K562 (cell line): ENCODE data around the gene BBS1. TPM values are rescaled to one million over a fixed set of nuclear protein-coding genes. Genes with fewer than 3 reads are reported as not detected.

Experiments used
- ATAC-seq: fragments of 200-7000 bp; cut with Tn5 transposase; 3 replicates; pipeline ENCODE4 v1.9.1; 2020; ENCODE audit warnings: moderate library complexity
- BruUV-seq: library from RNA; stranded (reverse); fragments of 400-500 nt; replicated peaks from 2 replicates; lab custom pipeline; 2021; lab: Mats Ljungman, UMichigan
- CTCF ChIA-PET: fragments of 300-600 bp; formaldehyde crosslinking; extraction: SDS; loops from one replicate; lab custom pipeline; 2021; ENCODE audit warnings: low intra/inter-chr PET ratio; lab: Yijun Ruan, JAX
- POLR2A ChIA-PET: fragments of 300-600, 350-650 bp; sonication (Branson Sonifier 250); formaldehyde crosslinking; extraction: SDS; loops from one replicate; lab custom pipeline; 2021; ENCODE audit warnings: antibody characterized with exemption, inconsistent platforms; lab: Yijun Ruan, JAX
- DNase-seq, 4 experiments: peaks; one replicate each; pipeline versions ENCODE4 v3.0.0 to v3.0.0-alpha.2; 2011 to 2018; ENCODE audit warnings: low spot score in 3 of 4, mixed read lengths in 3 of 4; ENCODE audit errors: extremely low read depth in 1 of 4
- FAIRE-seq: peaks from 2 replicates; lab custom pipeline; 2011; peaks lifted over from hg19 to GRCh38; lab: Jason Lieb, UNC
- H2AFZ ChIP-seq: 2 replicates; pipeline ENCODE4 v1.6.0; 2011; ENCODE audit warnings: low read depth, low read length, control low read depth, inconsistent platforms
- H3K27ac ChIP-seq: fragments of 200-600 bp; 3 replicates; pipeline ENCODE4 v1.8.0; 2011; ENCODE audit warnings: low read depth, mild to moderate bottlenecking, control low read depth, inconsistent platforms, low read length, moderate library complexity, mixed read lengths; ENCODE audit errors: extremely low read depth
- H3K27me3 ChIP-seq, 2 experiments: fragments of 300-600 bp in 1 of 2; 2 replicates in 1 of 2; 3 replicates in 1 of 2; pipeline versions ENCODE4 v1.6.0 to v1.8.0; 2011; ENCODE audit warnings: inconsistent platforms in 2 of 2, low read length in 2 of 2, mild to moderate bottlenecking in 1 of 2, mixed read lengths in 1 of 2, moderate library complexity in 1 of 2; ENCODE audit not compliant: control insufficient read depth in 2 of 2, insufficient read depth in 2 of 2
- H3K36me3 ChIP-seq: fragments of 300-600 bp; 3 replicates; pipeline ENCODE4 v1.8.0; 2011; ENCODE audit warnings: mild to moderate bottlenecking, low read length, inconsistent platforms; ENCODE audit not compliant: control insufficient read depth, insufficient read depth
- H3K4me1 ChIP-seq, 2 experiments: fragments of 200-600 bp in 1 of 2; replicated peaks in 1 of 2; 2 replicates in 1 of 2; 3 replicates in 1 of 2; pipeline versions ENCODE4 v1.5.1 to v1.8.0; 2011; ENCODE audit warnings: inconsistent platforms in 2 of 2, low read length in 2 of 2, mild to moderate bottlenecking in 1 of 2, mixed read lengths in 1 of 2, moderate library complexity in 1 of 2; ENCODE audit not compliant: control insufficient read depth in 2 of 2, insufficient read depth in 2 of 2
- H3K4me2 ChIP-seq: 2 replicates; pipeline ENCODE4 v1.6.1; 2011; ENCODE audit warnings: low read length, control low read depth, inconsistent platforms, mixed read lengths; ENCODE audit not compliant: insufficient read depth
- H3K4me3 ChIP-seq: fragments of 200-600 bp; sonication (generic), shearing (Covaris generic); 2 replicates; pipeline ENCODE4 v1.5.1; 2016; ENCODE audit warnings: control low read depth, inconsistent platforms
- H3K79me2 ChIP-seq: fragments of 200-600 bp; 3 replicates; pipeline ENCODE4 v1.8.0; 2011; ENCODE audit warnings: low read length, inconsistent platforms; ENCODE audit not compliant: control insufficient read depth, insufficient read depth
- H3K9ac ChIP-seq, 2 experiments: 2 replicates each; pipeline versions ENCODE4 v1.6.0 to v1.6.1; 2011; ENCODE audit warnings: low read depth in 2 of 2, low read length in 2 of 2, control low read depth in 1 of 2, inconsistent platforms in 1 of 2, mild to moderate bottlenecking in 1 of 2, mixed read lengths in 1 of 2; ENCODE audit not compliant: insufficient read depth in 1 of 2
- H3K9me1 ChIP-seq: one replicate; pipeline ENCODE4 v1.6.0; 2011; ENCODE audit warnings: inconsistent platforms, mild to moderate bottlenecking, low read length, moderate library complexity; ENCODE audit not compliant: control insufficient read depth, insufficient read depth
- H3K9me3 ChIP-seq: replicated peaks from 2 replicates; pipeline ENCODE4 v1.5.1; 2011; ENCODE audit warnings: low read depth, low read length, inconsistent platforms; ENCODE audit not compliant: control insufficient read depth, insufficient read depth
- H4K20me1 ChIP-seq: replicated peaks from 2 replicates; pipeline ENCODE4 v1.6.1; 2011; ENCODE audit warnings: low read length, inconsistent platforms, mixed read lengths; ENCODE audit not compliant: control insufficient read depth, insufficient read depth
- ADNP ChIP-seq: fragments of 200-800 bp; sonication (Bioruptor generic); IDR thresholded peaks from 2 replicates; pipeline ENCODE4 v1.6.1; 2016; ENCODE audit warnings: missing genetic modification characterization, missing compliant biosample characterization
- BRF2 ChIP-seq: IDR thresholded peaks from 3 replicates; pipeline ENCODE4 v1.6.1; 2011; ENCODE audit warnings: borderline replicate concordance, mild to moderate bottlenecking; ENCODE audit not compliant: insufficient read length, insufficient read depth
- EP300 ChIP-seq: IDR thresholded peaks from 2 replicates; pipeline ENCODE4 v1.6.1; 2012; ENCODE audit warnings: low read length, improper control_type of control experiment
- ETS1 ChIP-seq: conservative IDR thresholded peaks from 2 replicates; pipeline ENCODE4 v1.6.1; 2011; ENCODE audit warnings: low read depth, mild to moderate bottlenecking, low read length; ENCODE audit not compliant: control insufficient read depth
- L3MBTL2 ChIP-seq: fragments of 450-650 bp; IDR thresholded peaks from 2 replicates; pipeline ENCODE4 v1.6.1; 2016; ENCODE audit warnings: mild to moderate bottlenecking, moderate library complexity
- NR2F6 ChIP-seq: fragments of 450-650 bp; formaldehyde crosslinking; IDR thresholded peaks from 2 replicates; pipeline ENCODE4 v1.4.0; 2020; ENCODE audit warnings: mild to moderate bottlenecking
- PHF21A ChIP-seq: fragments of 450-650 bp; IDR thresholded peaks from 2 replicates; pipeline ENCODE4 v1.6.1; 2017; ENCODE audit warnings: low read depth, borderline replicate concordance
- RBM25 ChIP-seq: fragments of 200-400 bp; formaldehyde crosslinking; IDR thresholded peaks from 2 replicates; pipeline ENCODE4 v1.6.1; 2018; ENCODE audit warnings: low read length, low read depth, moderate library complexity; ENCODE audit not compliant: severe bottlenecking
- TGIF2 ChIP-seq: sonication (generic); formaldehyde crosslinking; IDR thresholded peaks from 2 replicates; pipeline ENCODE4 v1.8.1; 2022; ENCODE audit warnings: mild to moderate bottlenecking, missing genetic modification reagents, moderate library complexity
- ZFP36 ChIP-seq: fragments of 150-350 bp; IDR thresholded peaks from 2 replicates; pipeline ENCODE4 v1.6.1; 2018; ENCODE audit warnings: low read length, low read depth; ENCODE audit not compliant: partially characterized antibody
- WGBS: fragments of 100-300 bp; shearing (Covaris generic); methylation state at CpG from one replicate; pipeline ENCODE4 v1.1.6; 2016; ENCODE audit warnings: low coverage, mixed read lengths; ENCODE audit not compliant: insufficient coverage; ENCODE audit errors: missing lambda C conversion rate; 5-methylcytosine and 5-hydroxymethylcytosine counted together
- in situ Hi-C: fragments of 300-500 bp; cut with MboI; formaldehyde crosslinking; loops from 4 replicates; pipeline ENCODE4 v1.15.0; 2018; ENCODE audit warnings: inconsistent platforms, mixed read lengths
- intact Hi-C: fragments of 100-400 bp; cut with micrococcal nuclease; formaldehyde crosslinking; loops from 2 replicates; pipeline ENCODE4 v1.14.2; 2022
- polyA plus RNA-seq, 8 experiments: library from polyadenylated mRNA; depleted of rRNA in 4 of 8; stranded (reverse) in 5 of 8; unstranded in 3 of 8; fragments of >200 nt; fragmentation: Nextera tagmentation in 2 of 8; fragmentation: Illumina TruSeq in 1 of 8; extraction: Ambion mirVana in 2 of 8; extraction: Trizol in 1 of 8; gene quantifications; 2 replicates each; pipeline versions ENCODE4 v1.2.1 to v1.2.3, GENCODE V29; 2011 to 2014; ENCODE audit warnings: inconsistent platforms in 1 of 8, missing spikeins in 1 of 8
- total RNA-seq, 7 experiments: library from RNA; depleted of rRNA in 6 of 7; stranded (reverse); fragments of >200 nt in 6 of 7; fragmentation: Illumina TruSeq in 2 of 7; extraction: Trizol in 2 of 7; gene quantifications; 2 replicates each; pipeline versions ENCODE4 v1.2.1 to v1.2.3, GENCODE V29; 2011 to 2021; ENCODE audit warnings: low replicate concordance in 1 of 7
- TF ChIP-seq, protein P1 (sequence below): sonication (generic); formaldehyde crosslinking; IDR thresholded peaks from 2 replicates; pipeline ENCODE4 v1.8.1; 2022; ENCODE audit warnings: missing genetic modification reagents
- TF ChIP-seq, protein P2 (sequence below): fragments of 450-650 bp; IDR thresholded peaks from 2 replicates; pipeline ENCODE4 v1.6.1; 2017; ENCODE audit warnings: mild to moderate bottlenecking, moderate library complexity

BBS1 gene
- total and polyA plus RNA-seq, 9 of the 15 experiments (the other 6 are each of a cell fraction or from before 2014, with no cell fraction given): 9.0 to 19.8 (median 12.1) TPM

GRCh38 chr11:66468691-66469090, 41.7 kb upstream of the BBS1 start:
- Histone ChIP-seq H3K27ac (no peak overlapping the region), H3K9ac (no peak overlapping the region; a peak in 1 of 4 replicates), H3K9me1 (no peaks in the 10 kb centered on the region), H3K4me2 (no peak overlapping the region), H3K4me3 (no peak overlapping the region), H3K27me3 (no peaks in the 10 kb centered on the region), H2AFZ (no peak overlapping the region), H3K9me3 (no peaks in the 10 kb centered on the region), H4K20me1 (peaks cover 6% of the 10 kb centered on the region; the same call in 1 of the 2 replicates), H3K4me1 (peaks cover 0 to 25% of the 10 kb centered on the region in 2 experiments; a peak in 3 of 5 replicates), H3K79me2 (no peaks in the 10 kb centered on the region), H3K36me3 (peaks cover 3% of the 10 kb centered on the region; the same call in 1 of the 3 replicates)
- ChIA-PET POLR2A (interaction anchor here (0.7 to 1.7 kb wide), 3 partner anchors 11 to 367 kb away, joined by 3 to 11 read pairs (median 3); partner anchors contain the start of gene DPP3), CTCF (no interaction called here)
- ATAC-seq: no peak
- intact Hi-C loops (no loop called here), in situ Hi-C loops (no loop called here)
- no peak for DNase-seq
- WGBS: 77% methylated on average over 6 of the region's 6 CpGs
- TF ChIP-seq TGIF2 (no peak), ADNP (no peak), RBM25 (peak; percentile 37), EP300 (no peak), NR2F6 (CRISPR knock-in tag) (no peak), L3MBTL2 (no peak), ZFP36 (peak; percentile 54), BRF2 (no peak), ETS1 (no peak), PHF21A (no peak)
- TF ChIP-seq, protein P1, sequence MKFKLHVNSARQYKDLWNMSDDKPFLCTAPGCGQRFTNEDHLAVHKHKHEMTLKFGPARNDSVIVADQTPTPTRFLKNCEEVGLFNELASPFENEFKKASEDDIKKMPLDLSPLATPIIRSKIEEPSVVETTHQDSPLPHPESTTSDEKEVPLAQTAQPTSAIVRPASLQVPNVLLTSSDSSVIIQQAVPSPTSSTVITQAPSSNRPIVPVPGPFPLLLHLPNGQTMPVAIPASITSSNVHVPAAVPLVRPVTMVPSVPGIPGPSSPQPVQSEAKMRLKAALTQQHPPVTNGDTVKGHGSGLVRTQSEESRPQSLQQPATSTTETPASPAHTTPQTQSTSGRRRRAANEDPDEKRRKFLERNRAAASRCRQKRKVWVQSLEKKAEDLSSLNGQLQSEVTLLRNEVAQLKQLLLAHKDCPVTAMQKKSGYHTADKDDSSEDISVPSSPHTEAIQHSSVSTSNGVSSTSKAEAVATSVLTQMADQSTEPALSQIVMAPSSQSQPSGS (CRISPR knock-in tag): no peak
- TF ChIP-seq, protein P2, sequence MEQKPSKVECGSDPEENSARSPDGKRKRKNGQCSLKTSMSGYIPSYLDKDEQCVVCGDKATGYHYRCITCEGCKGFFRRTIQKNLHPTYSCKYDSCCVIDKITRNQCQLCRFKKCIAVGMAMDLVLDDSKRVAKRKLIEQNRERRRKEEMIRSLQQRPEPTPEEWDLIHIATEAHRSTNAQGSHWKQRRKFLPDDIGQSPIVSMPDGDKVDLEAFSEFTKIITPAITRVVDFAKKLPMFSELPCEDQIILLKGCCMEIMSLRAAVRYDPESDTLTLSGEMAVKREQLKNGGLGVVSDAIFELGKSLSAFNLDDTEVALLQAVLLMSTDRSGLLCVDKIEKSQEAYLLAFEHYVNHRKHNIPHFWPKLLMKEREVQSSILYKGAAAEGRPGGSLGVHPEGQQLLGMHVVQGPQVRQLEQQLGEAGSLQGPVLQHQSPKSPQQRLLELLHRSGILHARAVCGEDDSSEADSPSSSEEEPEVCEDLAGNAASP: no peak
- no peak for FAIRE-seq
- no TSS peak for BruUV-seq
